GM18517 (cell line): ENCODE results near the gene LSP1.

Experiments used
- ATAC-seq: cut with Tn5 transposase; IDR thresholded peaks from one replicate; pipeline ENCODE4 v1.9.1; 2021; ENCODE audit warnings: mild to moderate bottlenecking, moderate library complexity; ENCODE audit not compliant: unreplicated experiment

LSP1 gene

DNA sequence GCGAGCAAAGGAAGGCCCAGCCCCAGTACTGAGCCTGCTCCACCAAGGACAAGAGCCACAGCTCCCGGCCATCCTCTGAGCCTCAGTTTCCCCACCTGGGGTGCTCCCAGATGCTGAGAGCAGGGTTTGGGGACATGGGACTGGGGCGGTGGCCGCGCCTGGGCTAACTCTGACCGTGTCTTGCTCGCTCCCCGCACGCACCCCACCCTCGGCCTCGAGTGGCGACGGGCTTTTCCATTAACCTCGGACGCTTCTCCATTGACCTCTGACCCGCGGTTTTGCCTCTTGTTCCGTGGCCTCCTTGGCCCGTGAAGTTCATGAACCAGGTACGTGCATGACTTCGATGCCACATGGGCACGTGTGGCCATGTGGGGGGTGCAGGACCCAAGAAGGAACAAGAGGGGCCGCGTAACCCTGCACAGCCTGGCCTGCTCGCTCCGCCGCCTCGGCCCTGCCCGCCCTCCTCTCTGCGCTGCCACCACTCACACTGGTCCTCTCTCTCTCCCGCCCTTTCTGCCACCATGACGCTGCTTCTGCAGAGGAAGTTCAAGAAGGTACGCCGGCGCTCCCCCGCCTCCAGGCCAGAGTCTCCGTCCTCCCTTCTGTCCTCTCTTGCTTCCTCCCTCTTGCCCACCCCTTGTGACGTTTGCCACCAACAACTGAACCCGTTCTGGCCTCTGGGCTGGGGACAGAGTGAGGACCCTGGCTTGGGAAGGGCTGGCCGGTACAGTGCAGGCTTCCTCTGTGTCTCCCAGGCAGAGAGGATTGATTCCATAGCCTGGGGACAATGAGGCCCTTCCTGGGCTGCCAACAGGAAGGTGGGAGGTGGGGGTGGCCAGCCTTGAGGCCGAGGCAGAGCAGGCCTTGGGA lies 73.5 kb downstream of the LSP1 start:
- ATAC-seq: no peak

- no peak for ATAC-seq
These were observed 74.4 kb downstream of the LSP1 start for GRCh38 chr11:1927026-1927847.

DNA sequence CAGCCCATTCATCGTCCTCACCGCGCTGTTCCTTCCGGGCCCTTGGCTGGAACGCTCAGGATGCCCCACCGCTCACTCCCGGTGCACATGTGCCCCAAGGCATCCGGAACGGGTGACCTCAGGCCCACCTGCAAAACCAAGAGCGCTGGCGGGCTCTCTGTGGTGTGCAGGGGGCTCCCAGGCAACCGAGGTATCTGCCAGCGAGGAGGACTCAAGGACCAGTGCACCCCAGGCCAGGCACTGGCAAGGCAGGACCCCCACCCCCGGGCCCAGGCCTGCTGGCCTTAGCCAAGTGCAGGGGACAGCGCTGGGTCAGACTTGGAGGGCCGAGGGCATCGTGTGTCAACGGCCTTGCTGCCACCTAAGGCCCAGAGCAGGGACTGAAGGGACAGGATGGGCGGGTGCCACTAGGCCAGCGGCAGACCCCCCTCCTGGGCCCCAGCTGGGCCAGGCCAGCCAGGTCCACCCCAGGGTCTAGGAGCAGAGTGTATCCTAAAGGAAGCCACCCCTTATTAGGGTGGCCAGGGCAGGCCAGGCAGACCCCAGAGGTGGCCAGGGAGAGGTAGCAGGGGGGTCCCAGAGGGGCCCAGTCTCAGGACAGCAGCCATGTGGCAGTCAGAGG lies 75.1 kb downstream of the LSP1 start:
- ATAC-seq: no peak

DNA sequence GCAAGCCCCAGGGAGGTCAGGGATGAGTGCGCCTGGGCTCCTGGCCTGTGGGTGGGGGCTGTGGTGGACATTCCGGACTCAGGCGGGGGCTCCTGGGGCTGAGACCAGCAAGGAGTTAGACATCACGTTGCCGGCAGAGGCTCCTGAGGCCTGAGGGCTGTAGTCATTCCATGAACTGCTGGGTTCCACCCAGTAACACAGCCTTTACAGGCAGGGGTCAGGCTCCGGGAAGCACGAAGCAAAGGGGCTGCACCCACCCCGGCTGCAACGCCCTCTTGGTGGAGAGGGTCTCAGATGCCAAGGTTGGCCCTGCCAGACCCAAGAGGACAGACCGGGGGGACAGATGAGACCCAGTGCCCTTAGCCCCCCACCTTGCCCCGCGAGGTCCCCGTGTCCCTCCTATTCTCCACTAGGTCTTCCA lies 75.6 kb downstream of the LSP1 start:
- no peak for ATAC-seq

DNA sequence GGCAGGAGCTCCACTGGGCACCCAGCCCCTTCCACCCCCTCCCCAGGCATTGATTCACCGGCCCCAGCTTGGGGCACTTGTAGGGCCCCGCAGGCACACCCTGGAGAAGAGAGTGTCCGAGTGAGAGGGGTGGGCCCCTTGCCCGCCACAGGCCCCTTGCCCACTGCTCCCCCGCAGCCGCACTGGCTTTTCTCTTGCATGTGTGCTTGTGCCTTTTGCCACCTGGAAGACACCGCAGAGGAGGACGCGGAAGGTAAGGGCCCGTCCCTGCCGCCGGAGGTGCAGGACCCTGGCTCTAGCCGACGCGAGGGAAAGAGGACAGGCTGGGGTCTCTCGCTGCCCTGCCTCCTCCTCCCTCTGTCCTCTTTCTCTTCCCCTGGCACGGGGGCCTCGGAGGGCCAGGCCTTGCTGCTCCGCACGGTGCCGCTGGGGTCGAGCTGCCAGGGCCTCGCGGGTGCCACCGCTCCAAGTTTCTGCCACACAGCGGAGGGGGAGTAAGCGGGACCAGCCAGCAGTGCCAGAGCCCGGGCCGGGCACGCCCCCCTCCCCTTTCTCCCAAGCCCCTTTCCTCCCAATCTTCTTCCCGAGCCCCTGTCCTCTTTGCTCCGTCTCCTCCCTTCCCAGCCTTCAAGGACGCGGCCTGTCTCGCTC lies 76.1 kb downstream of the LSP1 start:
- ATAC-seq: no peak

- ATAC-seq: no peak
These were observed 77.0 kb downstream of the LSP1 start for GRCh38 chr11:1929621-1930461.

GRCh38 chr11:1930462-1930830 lies 77.6 kb downstream of the LSP1 start:
- no peak for ATAC-seq

- no peak for ATAC-seq
These were observed 78.6 kb downstream of the LSP1 start for GRCh38 chr11:1931341-1932104.

GRCh38 chr11:1932105-1932480 lies 79.2 kb downstream of the LSP1 start:
- no peak for ATAC-seq

GRCh38 chr11:1932681-1933080 lies 79.8 kb downstream of the LSP1 start:
- no peak for ATAC-seq

DNA sequence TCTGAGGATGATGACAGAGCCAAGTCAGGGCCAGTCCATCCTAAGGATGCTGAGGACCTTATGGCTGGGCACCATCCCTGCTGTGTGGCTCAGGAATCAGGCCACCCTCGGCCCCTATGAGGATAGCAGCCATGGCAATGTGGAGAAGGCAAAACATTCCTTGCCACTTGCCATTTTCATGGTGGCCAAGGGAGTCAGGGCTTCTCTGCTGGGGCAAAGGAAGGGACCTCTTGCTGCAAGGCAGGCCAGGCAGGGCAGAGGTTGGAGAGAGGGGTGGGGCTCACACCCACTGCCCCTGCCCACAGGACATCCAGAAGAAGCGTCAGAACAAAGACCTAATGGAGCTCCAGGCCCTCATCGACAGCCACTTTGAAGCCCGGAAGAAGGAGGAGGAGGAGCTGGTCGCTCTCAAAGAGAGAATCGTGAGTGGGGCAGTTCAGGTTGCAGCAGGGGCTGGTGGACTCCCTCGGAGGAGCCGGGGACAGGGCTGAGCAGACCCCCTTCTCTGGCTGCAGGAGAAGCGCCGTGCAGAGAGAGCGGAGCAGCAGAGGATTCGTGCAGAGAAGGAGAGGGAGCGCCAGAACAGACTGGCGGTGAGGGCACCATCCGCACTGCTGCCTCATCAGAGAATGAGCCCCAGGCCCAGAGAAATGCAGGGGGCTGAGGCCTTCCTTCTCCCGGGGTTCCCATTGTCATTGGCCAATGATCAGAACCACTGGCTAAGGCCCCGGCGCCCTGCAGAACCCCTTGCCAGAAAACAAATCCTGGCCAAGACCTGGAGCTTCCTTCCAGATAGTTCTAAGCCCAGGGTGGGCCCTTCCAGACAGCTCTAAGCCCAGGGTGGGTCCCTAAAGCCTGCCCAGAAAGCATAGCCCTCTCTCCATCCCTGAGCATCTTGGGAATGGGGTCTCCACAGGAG lies 80.8 kb downstream of the LSP1 start:
- no peak for ATAC-seq

- no peak for ATAC-seq
These were observed 81.7 kb downstream of the LSP1 start for GRCh38 chr11:1934335-1935155.

DNA sequence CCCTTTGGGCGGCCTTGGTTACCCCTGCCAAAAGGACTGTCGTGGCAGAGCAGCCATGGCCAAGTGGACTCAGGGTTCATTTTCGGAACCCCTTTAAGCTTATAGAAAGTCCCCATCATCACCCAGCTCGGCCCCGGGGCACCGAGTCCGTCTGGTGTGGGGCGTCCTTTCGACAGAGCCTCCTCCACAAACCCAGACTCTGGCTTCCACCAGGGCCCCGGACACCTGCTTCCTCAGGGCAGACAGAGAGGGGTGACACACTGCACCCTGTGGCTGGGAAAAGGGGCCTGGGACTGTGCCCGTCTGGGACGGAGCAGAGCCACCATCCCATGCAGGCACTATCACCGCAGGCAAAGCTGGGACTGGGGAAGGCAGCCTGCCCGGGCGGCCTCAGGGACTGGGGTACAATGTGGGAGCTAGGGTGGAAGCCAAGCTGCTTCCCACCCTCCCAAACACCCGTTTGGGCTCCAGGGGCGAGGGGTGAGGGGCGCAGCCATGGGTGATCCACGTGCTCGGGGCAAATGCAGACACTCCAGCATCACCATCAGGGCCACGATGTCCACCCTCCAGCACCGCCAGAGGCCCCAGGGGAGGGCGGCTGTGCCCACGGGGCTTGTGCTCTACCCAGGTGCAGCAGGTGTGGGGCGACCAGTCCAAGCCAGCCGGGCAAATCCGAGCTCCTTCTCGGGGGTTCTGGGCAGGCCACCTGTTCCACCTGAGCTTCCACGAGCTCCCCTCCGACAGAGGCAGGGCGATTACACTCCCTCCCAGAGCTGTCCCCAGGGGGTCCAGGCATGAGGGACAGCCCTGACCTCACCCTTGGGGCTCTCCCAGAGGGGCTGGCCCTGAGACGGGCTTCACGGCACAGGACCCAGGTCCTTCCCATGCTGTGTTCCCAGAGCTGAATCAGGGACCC lies 82.5 kb downstream of the LSP1 start:
- no peak for ATAC-seq

DNA sequence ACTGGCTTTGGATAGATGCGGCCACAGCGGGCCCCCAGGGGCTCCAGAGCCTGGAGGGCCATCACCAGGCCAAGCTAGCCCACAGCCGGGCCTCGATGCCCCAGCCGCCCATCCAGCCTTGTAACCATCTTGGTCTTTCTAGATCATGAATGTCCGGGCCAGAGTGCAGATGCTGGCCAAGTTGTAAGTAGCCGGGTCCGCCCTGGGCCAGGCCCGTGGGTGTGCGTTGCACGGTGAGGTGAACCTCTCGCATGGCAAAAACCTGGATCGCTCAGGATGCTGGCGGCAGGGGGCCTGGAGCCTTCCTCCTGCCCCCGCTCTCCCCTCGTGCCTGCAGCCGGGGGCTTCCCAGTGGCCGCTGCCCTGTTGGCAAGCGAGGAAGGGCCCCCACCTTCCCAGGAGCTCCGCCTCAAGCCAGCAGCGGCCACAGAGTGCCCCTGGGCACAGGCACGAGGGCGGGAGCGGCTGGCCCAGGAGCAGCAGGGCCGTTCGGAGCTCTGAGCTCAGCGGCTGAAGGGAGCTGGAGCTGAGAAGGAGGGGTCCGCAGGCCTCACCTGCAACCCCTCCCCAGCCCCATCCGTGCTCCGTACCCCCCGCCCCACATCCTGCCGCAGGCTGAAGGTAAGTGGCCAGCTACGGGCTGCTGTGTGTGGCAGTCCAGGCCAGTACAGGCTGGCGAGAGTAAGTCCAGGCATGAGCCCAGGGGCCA lies 83.3 kb downstream of the LSP1 start:
- ATAC-seq: no peak

- no peak for ATAC-seq
These were observed 84.1 kb downstream of the LSP1 start for GRCh38 chr11:1936781-1937615.
